HG03196 (cell line): ENCODE data around the gene SLC50A1.

Experiments used
- ATAC-seq: cut with Tn5 transposase; IDR thresholded peaks from one replicate; pipeline ENCODE4 v1.9.1; 2021; ENCODE audit not compliant: unreplicated experiment

The SLC50A1 gene

DNA sequence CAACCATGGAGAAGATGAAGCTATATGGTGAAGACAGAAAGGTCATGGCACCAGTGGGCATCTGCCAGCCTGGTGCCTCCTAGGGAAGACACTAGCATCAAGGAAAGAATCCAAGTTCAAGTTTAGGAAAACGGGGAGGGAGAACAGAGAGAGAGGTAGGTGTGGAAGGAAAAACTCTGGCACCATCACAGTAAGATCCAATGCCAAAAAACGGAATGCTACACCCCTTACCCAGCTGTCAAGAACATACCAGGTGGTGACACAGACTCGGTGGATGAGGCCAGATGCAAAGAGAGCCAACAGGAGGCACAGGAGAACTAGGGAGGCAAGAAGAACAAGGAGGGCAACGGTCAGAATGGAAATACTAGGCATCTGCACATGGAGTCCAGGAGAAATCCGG, 33.9 kb downstream of the SLC50A1 start:
- no peak for ATAC-seq

DNA sequence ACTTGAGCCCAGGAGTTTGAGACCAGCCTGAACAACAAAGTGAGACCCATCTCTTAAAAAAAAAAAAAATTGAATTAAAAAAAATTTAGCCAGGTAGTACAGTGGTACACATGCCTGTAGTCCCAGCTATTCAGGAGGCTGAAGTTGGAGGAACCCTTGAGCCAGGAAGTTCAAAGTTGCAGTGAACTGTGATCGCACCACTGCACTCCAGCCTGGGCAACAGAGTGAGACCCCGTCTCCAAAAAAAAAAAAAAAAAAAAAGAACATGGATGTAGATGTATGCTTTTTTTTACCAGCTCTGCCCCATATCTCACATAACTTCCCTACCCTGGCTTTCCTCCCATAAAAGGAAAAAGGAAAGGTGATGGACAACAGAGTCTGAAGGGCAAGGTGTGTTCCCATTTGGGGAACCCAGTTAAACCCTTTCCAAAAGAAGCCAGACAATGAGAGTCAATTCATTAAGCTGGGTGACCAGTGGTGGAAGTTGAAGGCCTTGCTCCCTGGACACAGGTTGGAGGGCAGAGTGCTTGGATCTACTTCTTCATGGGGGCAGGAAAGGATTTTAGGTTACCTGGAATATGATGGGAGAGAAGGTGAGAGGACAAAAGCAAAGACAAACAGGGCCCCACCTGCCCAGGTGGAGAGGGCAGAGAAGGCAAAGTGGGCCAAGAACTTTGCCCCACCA, 34.6 kb downstream of the SLC50A1 start:
- ATAC-seq: no peak

DNA sequence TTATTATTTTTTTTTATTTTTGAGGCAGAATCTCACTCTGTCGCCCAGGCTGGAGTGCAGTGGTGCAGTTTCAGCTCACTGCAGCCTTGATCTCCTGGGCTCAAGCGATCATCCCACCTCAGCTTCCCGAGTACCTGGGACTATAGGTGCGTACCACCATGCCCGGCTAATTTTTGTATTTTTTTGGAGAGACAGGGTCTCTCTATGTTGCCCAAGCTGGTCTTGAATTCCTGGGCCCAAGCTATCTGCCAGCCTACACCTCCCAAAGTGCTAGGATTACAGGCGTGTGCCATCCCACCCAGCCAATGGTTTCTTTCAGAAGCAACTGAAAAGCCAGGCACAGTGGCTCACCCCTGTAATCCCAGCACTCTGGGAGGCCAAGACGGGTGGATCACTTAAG, 35.2 kb downstream of the SLC50A1 start:
- no peak for ATAC-seq

DNA sequence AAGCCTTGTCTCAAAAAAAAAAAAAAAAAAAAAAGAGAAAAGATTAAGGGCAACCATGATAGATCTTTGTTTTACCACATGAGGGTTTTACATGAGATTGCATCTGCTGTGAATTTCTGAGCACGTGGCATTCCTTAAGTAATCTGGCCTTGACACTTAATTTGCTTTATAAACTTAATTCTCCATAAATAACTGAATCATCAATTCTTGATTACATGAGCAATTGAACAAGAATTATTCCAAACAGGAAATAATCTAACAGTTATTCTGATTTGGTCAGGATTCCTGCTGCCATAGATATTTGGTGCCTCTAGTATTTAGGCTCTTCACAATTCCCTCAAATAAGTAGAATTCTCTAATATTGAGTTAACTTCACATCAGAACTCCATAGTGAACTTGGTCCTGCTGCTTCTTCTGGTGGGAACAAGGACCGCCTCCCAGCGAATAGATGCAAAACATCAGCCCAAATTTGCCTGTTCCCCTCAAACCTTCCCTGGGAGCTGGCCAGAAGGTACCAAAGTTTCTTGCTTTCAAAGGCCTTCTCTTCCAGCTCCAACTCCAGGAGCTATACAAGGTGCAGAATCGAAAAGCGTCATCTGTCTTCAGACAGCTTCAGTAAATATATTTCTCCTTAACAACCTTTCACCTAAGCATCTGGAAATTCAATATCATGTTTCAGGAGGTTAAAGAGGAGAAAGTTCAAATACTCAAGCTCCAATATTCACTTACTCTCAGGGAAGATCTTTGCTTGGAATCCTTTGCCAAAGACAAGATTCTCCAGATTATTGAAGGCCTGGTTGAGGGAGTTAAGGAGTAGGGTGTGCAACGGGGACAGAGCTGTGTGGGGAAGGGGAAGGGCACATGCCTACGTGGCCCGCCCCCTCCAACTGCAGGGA, 36.4 kb downstream of the SLC50A1 start:
- peak; percentile 8 for ATAC-seq

DNA sequence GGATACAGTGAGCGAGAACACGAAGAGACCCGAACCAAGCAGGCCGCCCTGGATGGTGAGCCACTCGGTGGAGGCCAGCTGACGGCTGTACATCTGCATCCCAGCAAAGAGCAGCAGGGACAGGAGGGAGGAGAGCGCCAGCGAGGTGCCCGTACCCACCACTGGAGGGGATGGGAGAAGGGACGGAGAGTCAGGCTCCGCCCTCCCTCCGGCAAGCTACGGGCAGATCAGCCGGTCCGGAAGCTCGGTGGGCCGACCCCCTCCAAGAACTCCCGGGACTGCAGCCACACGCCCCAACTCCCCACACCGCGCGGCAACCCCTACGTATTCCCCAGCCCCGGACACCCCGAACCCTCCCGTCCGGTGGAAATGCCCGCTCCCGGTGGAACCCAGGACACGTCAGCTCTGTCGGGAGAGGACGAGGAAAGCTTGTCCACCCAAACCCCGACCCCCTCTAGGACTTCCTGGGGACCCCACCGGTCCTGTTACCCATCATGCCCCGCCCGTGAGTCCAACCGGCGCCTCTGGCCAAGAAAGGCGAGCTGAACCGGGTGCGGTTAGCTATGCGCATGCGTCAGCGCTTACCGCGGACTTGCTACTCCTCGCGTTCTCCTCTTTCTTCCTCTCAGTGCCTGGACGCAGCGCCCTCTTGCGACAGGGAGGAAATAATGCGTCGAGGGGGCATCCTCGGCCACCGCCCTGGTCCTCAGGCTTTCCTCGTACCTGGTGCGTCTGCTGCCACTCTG, 37.3 kb downstream of the SLC50A1 start, which contains the start of gene KRTCAP2:
KRTCAP2 (minus strand) TSS at position 573 of the 746 bp plus-strand sequence; CDS start at position 493, 80 bp downstream.
- peak; percentile 68 for ATAC-seq

DNA sequence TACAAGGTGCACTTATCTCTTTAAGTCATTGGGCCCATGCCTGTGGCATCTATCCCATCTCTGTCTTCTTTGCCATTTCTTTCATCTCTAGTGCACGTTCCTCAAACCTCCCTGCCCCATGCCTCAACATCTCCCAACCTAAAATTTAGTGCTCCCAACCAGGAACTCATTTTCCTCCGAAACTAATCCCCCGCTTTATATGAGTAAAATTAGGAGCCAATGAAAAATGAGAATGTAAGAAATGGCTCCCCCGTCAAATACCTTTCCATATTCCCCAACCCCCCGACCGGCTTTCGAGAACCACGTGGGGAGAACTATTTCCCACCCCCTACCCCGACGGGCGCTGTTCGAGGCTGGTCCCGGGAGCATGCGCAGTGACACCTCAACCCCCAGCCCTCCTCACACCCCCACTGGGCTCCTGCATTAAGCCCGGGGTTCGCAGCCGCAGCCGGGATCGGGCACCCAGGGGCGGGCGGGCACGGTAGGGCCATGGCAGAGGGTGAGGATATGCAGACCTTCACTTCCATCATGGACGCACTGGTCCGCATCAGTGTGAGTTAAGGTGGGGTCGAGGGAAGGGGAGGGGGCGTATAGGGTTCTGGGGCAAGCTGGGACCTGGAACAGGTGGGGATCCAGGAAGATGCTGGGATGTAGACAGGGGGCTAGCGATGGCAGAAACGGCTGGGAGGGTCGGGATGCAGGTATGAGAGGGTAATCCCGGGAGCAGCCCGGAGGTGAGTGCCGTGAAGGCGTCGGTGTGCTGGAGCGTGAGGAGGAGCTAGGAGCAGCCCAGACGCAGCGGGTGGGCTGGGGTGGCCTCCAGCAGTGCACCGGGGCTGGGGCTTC, 38.0 kb downstream of the SLC50A1 start, which contains the start of gene TRIM46:
TRIM46 (plus strand) TSS at position 372 of the 846 bp plus-strand sequence; CDS start at position 490, 118 bp downstream.
- no peak for ATAC-seq

DNA sequence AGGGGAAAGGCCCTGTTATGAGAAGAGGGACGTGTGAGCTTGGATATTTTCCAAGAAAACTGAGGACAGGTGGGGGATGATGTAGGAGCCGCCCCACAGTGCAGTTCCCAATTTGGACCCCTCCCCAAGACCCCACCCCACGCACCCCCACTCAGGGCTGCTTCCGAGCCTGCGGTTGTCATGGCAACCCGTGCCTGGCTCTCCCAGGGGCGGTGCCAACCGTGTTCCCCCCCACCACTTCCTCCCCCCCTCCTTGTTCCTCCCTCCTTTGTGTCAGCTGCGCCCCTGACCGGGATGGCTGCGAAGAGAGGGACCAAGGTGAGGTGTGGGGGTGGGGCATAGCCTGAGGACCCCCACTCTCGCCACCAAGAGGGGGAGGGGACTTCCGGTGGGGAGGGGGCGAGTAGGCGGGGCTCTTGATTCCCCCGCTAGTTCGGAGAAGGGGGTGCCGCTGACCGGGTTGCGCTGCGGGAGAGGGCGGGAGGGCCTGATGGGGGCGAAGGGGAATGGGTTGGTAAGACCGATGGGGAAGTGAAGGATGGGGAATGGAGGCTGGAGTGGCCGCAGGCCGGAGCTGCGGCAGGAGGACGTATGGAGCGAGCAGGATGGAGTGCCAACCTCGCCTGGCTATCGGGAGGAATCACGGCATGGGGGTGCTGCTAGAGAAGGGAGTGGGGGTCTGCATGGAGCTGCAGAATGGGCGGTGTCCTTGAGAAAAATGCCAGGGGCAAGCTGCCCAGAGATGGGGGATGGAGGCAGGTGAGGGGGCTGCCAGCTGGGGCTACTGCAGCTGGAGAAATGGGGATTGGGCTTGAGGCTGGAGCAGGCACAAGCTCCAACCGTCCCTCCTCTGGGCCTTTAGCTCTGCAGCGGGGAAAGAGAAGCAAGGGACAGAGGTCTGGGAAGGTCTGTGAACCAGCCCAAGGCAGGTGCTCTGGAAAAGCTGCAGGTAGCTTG, 39.0 kb downstream of the SLC50A1 start:
- no peak for ATAC-seq

DNA sequence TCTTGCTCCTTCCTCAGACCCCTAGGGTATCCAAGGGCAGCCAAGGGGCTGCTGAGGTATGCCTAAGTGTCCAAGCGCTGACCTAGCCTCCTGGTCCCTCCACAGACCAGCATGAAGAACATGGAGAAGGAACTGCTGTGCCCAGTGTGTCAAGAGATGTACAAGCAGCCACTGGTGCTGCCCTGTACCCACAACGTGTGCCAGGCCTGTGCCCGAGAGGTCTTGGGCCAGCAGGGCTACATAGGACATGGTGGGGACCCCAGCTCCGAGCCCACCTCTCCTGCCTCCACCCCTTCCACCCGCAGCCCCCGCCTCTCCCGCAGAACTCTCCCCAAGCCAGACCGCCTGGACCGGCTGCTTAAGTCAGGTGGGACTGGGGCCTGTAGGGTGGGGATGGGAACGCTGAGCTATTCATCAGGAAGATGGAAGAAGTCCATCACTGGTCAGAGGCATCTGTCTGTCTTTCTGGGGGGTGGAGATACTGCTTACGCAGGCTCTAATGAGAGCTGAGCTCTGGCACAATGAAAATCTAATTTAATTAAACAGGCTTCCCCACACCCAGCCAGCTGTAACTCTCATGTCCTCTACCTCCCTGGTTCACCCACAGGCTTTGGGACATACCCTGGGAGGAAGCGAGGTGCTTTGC, 39.8 kb downstream of the SLC50A1 start:
- ATAC-seq: no peak

DNA sequence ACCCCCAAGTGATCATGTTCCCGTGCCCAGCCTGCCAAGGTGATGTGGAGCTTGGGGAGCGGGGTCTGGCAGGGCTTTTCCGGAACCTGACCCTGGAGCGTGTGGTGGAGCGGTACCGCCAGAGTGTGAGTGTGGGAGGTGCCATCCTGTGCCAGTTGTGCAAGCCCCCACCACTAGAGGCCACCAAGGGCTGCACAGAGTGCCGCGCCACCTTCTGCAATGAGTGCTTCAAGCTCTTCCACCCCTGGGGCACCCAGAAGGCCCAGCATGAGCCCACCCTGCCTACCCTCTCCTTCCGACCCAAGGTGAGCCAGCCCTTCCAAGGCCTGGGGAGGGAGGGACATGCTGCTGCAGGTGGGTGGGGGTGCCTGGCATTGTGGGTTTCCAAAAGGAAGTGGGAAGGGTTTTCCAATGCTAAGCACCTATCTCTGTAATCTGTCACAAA, 40.3 kb downstream of the SLC50A1 start:
- ATAC-seq: no peak

DNA sequence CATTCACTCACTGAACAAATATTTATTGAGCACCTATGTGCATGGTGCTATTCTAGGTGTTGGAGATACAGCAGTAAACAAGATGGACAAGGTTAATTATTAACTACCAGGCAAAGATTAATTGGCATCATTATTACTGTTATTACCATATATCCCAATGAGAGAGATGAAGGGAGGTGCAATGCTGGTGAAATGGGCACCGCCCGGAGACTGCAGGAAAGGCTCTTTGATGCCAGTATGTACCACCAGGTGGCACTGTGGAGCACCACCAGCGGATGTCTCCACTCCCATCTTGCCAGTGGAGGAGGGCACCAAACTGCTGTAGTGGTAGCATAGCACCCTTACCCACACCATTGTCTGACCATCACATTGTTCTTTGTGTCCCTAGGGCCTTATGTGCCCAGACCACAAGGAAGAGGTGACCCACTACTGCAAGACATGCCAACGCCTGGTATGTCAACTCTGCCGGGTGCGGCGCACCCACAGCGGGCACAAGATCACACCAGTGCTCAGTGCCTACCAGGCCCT, 41.0 kb downstream of the SLC50A1 start:
- no peak for ATAC-seq

DNA sequence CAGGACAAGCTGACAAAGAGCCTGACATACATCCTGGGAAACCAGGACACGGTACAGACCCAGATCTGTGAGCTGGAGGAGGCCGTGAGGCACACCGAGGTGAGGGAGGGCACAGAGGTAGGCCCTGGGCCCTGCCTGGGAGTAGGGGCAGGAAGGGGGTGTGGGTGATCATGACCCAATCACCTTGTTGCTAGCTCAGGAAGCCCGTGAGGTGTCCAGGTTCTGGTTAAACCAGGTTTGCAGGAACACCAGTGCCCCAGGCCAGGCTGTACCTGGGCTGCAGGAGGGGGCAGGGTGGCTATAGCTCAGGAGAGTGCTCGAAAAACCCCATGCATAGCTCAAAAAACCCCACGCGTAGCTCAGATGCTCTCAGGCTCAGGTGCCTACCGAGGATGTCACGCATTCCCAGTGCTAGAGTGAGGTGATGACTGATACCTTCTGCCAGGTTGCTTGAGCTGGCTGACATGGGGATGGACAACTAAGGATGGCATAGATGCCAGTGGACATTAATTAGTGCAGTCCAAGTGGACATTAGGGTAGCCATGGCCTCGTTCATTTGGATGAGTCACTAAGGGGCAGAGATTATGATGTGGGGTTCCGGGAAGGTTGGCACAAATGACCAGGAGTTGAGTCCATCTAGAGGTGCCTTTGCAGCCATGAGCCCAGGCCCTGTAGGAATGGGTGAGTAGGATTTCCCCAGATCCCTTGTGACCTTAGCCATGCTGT, 41.7 kb downstream of the SLC50A1 start:
- ATAC-seq: no peak

DNA sequence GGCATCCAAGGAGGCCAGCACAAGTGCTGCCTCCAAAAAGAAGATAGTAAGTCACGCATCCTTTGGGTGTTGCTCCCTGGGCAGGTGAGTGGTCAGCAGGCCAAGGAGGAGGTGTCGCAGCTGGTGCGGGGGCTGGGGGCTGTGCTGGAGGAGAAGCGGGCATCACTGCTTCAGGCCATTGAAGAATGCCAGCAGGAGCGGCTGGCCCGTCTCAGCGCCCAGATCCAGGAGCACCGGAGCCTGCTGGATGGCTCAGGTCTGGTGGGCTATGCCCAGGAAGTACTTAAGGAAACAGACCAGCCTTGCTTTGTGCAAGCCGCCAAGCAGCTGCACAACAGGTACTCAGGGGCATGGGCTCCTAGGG, 42.2 kb downstream of the SLC50A1 start:
- ATAC-seq: no peak

DNA sequence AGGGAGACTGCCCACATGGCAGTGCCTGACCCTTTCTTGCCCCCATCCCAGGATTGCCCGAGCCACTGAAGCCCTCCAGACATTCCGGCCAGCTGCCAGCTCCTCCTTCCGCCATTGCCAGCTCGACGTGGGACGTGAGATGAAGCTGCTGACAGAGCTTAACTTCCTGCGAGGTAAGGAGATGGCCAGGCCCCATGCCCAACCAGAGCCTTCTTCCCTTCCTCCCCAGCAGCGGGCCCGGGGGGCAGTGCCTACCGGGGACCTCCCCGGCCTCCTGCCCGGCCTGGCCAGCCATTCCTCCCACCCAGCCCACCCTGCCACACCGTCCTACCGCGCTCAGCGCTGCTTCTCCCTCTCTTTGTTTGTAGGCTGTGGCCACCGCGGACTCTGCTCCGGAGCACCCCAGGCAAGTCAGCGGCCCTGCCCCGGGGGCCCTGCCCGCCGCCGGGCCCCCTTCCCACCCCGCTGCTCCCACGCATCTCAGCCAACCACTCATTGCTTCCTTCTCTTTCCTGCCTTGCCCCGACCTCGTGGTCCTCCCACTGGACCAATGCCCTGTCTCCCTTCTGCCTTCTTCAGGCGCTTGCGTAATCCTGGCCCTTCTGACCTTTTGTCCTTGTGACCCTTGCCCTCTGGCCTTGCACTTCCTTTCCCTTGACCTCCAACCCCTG, 42.9 kb downstream of the SLC50A1 start:
- ATAC-seq: no peak

DNA sequence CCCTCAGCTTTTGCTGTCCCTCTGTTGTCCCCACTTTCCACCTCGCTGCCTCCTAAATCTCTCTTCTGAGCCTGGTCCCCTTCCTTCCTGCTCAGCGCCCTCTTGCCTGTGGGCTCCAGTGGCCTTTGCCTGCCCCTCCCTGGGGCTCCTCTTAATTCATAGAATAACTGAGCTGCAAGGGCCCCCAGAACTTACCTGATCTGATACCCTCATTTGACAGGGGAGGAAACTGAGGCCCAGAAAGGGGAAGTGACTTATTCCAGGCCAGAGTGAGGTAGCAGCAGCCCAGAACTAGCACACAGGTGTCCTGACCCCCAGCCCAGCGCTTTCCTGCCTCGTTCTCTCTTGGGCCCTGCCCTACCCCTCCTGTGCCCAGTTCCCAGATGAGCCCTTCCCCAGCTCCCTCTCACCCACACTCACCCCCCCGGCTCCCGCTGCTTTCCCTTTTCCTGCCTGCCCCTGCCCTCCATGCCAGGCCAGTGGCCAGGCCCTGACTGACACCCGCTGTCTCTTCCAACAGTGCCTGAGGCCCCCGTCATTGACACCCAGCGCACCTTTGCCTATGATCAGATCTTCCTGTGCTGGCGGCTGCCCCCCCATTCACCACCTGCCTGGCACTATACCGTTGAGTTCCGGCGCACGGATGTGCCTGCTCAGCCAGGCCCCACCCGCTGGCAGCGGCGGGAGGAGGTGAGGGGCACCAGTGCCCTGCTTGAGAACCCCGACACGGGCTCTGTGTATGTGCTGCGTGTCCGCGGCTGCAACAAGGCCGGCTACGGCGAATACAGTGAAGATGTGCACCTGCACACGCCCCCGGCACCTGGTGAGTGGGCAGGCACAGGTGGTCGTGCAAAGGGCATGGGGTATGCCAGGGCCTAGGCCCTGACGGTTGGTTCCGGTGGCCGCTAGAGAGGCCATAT, 43.7 kb downstream of the SLC50A1 start:
- no peak for ATAC-seq

DNA sequence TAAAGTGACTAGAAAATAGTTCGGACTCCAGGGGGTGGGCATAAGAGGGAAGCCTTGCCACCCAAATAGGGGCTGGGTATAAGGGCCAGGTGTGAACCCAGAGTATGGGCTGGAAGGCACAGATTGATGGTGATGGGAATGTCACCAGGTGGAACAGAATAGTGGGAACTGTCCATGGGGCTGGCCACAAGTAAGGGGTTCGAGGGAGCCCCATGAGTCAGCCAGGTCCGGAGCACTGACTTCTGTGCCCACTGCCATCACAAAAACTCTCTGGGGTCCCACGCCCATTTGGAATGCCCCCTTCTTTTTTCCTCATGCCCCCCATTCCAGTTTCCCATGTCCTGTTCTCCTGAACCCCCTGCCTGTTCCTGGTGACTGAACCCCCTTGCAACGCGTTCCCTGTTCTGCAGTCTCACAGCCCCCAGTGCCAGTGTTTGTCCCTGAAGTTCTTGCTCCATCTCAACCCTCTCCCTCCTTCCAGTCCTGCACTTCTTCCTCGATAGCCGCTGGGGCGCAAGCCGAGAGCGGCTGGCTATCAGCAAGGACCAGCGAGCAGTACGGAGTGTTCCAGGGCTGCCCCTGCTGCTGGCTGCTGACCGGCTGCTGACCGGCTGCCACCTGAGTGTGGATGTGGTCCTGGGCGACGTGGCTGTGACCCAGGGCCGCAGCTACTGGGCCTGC, 45.9 kb downstream of the SLC50A1 start:
- no peak for ATAC-seq

DNA sequence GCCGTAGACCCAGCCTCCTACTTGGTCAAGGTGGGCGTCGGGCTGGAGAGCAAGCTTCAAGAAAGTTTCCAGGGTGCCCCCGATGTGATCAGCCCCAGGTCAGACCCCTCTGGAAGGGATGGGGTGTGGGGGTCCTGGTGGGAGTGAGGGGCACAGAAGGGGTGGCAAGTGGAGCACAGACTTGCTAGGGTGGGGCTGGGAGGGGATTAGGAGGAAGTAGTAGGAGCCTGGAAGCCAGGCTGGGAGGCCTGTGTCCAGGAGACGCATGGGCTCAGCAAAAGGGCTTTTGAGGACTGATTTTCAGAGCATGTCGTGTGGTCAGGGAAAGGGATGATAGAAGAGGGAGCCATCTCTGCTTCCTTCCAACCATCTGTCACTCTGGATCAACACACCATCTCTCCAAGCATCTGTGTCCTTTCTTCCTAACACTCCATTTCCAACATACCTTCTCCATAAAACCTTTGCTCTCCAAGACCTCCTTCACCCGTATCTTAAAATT, 46.4 kb downstream of the SLC50A1 start:
- ATAC-seq: no peak
